Vagina (tissue), 2 donors: ENCODE data around the gene GPM6B.

Experiments used
- POLR2AphosphoS5 ChIP-seq, 2 donors: sonication (generic); formaldehyde crosslinking; IDR thresholded peaks; one replicate each; pipeline ENCODE4 v1.9.0; 2017; ENCODE audit warnings: antibody characterized with exemption in 2 of 2, mild to moderate bottlenecking in 2 of 2, low read depth in 1 of 2; ENCODE audit not compliant: insufficient read depth in 1 of 2
- TF ChIP-seq, protein P1 (sequence below), 3 experiments: fragments of 450-650 bp in 2 of 3; fragments of 200-600 bp in 1 of 3; sonication (generic) in 1 of 3; IDR thresholded peaks; one replicate each; pipeline ENCODE4 v1.5.1; 2017 to 2019; ENCODE audit warnings: antibody characterized with exemption in 3 of 3, mild to moderate bottlenecking in 2 of 3, moderate library complexity in 2 of 3

- TF ChIP-seq, protein P1, sequence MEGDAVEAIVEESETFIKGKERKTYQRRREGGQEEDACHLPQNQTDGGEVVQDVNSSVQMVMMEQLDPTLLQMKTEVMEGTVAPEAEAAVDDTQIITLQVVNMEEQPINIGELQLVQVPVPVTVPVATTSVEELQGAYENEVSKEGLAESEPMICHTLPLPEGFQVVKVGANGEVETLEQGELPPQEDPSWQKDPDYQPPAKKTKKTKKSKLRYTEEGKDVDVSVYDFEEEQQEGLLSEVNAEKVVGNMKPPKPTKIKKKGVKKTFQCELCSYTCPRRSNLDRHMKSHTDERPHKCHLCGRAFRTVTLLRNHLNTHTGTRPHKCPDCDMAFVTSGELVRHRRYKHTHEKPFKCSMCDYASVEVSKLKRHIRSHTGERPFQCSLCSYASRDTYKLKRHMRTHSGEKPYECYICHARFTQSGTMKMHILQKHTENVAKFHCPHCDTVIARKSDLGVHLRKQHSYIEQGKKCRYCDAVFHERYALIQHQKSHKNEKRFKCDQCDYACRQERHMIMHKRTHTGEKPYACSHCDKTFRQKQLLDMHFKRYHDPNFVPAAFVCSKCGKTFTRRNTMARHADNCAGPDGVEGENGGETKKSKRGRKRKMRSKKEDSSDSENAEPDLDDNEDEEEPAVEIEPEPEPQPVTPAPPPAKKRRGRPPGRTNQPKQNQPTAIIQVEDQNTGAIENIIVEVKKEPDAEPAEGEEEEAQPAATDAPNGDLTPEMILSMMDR (IDR thresholded peaks at IDR 0.05) = no peak
- TF ChIP-seq POLR2AphosphoS5 (IDR thresholded peaks at IDR 0.05; ENCODE audit: insufficient read depth in 1 of 2, low read depth in 1 of 2) = no peak
Observed at GRCh38 chrX:13815664-13816063, 1.2 kb downstream of the GPM6B start.
